ENCODE measurements around the gene RASGRP2.
A peak's percentile ranks its signal among the peaks of the same experiment; 100 is the strongest.

Gene RASGRP2

DNA sequence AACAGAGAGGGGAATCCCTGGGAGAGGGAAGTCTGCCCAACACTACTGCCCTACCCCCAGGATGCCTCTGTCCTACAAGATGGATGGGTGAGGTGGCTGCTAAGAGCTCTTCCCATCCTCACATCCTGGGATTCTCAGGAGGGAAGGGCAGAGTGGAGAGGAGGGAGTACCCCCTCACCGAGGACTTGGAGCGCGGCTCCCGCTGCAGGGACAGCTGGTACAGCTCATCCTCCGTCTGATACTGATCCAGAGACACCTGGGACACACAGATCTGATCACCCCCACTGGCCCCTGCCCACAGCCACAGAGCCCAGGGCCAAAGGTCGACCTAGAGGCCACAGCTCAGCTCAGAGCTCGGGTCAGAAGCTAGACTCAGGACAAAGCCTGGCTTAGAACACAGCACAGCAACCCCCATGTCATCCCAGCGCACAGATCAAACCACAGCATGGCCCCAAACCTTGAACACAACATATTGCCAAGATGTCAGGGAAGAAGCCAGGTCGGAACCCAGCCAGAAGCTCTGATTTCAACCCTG, 8.2 kb downstream of the RASGRP2 start:
- H3K36me3 ChIP-seq (ENCODE audit: insufficient read depth, low read length), result no peaks in the 10 kb centered on the region
- no peak overlapping the region for H3K4me3 ChIP-seq (ENCODE audit: low read depth, low read length)
- no peak overlapping the region for H3K27ac ChIP-seq (ENCODE audit: low read depth, low read length)
- H3K79me2 ChIP-seq (ENCODE audit: control insufficient read depth, insufficient read depth, low read length, unreplicated experiment), result no peaks in the 10 kb centered on the region
- H2AFZ ChIP-seq (ENCODE audit: low read length, unreplicated experiment), result no peak overlapping the region
- no peaks in the 10 kb centered on the region for H3K4me1 ChIP-seq (ENCODE audit: control insufficient read depth, insufficient read depth, low read length, unreplicated experiment)
- 0 out of 2 replicates have a peak, but pooled peaks cover 7% of the 10 kb centered on the region for H3K27me3 ChIP-seq (ENCODE audit: insufficient read depth, low read length)

DNA sequence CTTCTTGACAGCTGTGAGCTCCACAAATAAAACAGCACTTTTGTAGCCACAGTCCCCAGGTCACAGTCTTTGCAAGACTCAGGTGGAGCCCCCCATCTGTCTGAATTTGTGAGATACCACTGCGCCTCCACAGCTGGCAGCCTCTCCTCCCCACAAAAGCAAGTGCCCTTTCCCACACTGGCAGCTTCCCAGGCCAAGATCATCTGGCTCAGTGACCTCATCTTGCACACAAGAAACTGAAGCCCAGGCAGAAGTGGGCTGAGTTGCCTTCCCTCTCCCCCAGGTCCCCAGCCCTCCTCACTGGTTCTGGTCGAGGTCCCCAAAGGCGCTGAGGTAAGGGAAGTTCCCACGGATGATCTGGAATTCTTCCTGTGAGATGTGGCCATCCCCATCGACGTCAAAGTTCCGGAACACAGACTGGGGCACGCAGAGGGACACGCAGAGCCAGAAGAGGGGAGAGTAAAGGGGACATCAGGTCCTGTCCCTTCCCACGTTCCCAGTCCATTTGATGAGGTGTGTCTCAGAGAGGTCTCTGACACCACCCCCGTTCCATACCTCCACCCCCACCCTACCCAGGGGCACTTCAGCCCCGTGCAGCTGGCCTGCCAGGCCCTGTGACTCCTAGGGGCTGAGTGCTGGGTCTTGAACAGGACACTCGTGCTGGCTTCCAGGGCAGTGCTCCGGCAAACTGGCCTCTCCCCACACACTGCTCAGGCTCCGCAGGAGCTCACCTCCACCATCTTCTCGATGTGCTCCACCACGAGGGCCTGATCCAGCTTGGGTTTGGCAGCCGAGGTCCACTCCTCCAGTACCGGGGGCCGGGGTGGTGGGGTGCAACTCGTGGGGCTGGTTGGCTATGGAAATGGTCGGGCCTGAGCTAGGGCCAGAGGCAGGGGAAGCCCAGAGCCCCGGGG, 8.9 kb downstream of the RASGRP2 start:
- Histone ChIP-seq H3K4me3 (ENCODE audit: low read depth, low read length) (no peak overlapping the region), H3K79me2 (ENCODE audit: control insufficient read depth, insufficient read depth, low read length, unreplicated experiment) (no peaks in the 10 kb centered on the region), H3K36me3 (ENCODE audit: insufficient read depth, low read length) (no peaks in the 10 kb centered on the region), H2AFZ (ENCODE audit: low read length, unreplicated experiment) (no peak overlapping the region), H3K4me1 (ENCODE audit: control insufficient read depth, insufficient read depth, low read length, unreplicated experiment) (no peaks in the 10 kb centered on the region), H3K27ac (ENCODE audit: low read depth, low read length) (no peak overlapping the region), H3K27me3 (ENCODE audit: insufficient read depth, low read length) (0 out of 2 replicates have a peak, but pooled peaks cover 3% of the 10 kb centered on the region)

DNA sequence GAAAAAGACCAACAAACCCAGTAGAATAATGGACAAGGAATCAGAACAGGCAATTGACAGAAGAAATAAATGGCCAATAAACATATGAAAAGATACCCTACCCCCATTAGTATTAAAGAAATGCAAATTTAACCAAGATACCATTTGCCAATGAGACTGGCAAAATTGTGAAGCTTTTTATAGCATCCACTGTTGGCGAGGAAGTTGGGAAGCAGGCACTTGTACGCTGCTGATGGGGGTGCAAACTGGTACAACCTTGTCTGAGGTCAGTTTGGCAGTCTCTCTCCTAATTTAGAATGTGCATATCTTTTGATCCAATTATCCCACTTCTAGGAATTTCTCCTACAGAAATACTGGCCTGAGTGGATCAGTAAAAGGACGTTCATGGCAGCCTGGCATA, 12.3 kb downstream of the RASGRP2 start:
- no peak overlapping the region for H3K4me3 ChIP-seq (ENCODE audit: low read depth, low read length)
- no peak overlapping the region for H2AFZ ChIP-seq (ENCODE audit: low read length, unreplicated experiment)
- no peaks in the 10 kb centered on the region for H3K36me3 ChIP-seq (ENCODE audit: insufficient read depth, low read length)
- 0 out of 2 replicates have a peak, but pooled peaks cover 3% of the 10 kb centered on the region for H3K27me3 ChIP-seq (ENCODE audit: insufficient read depth, low read length)
- no peaks in the 10 kb centered on the region for H3K79me2 ChIP-seq (ENCODE audit: control insufficient read depth, insufficient read depth, low read length, unreplicated experiment)
- H3K4me1 ChIP-seq (ENCODE audit: control insufficient read depth, insufficient read depth, low read length, unreplicated experiment), result no peaks in the 10 kb centered on the region
- no peak overlapping the region for H3K27ac ChIP-seq (ENCODE audit: low read depth, low read length)

DNA sequence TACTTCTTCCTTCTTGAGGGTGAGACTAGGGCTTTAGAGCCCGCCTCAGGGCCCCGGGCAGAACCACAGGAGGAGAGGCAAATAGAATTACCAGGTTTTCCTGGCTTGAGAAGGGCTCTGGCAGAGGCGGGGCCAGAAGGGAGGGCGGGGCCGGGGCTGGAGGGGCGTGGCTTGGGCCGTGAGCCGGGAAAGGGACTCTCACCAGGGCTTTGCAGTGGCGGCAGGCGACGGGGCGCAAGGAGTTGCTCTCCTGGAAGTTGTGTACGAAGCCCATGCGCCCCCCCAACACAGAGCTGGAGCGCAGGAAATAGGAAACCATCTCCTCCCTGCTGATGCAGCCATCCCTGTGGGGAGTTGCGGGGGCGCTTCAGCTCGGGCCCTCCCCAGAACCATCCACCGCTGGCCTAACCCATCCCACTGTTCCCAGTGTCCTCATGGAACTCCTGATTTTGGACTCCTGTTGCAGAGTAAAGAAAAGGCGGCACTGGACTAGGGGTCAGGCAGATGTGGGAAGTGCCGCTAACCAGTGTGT, 14.0 kb downstream of the RASGRP2 start:
- Histone ChIP-seq H3K4me3 (ENCODE audit: low read depth, low read length) (no peak overlapping the region), H3K4me1 (ENCODE audit: control insufficient read depth, insufficient read depth, low read length, unreplicated experiment) (no peaks in the 10 kb centered on the region), H3K79me2 (ENCODE audit: control insufficient read depth, insufficient read depth, low read length, unreplicated experiment) (no peaks in the 10 kb centered on the region), H2AFZ (ENCODE audit: low read length, unreplicated experiment) (no peak overlapping the region), H3K27me3 (ENCODE audit: insufficient read depth, low read length) (0 out of 2 replicates have a peak, but pooled peaks cover 3% of the 10 kb centered on the region), H3K36me3 (ENCODE audit: insufficient read depth, low read length) (no peaks in the 10 kb centered on the region), H3K27ac (ENCODE audit: low read depth, low read length) (no peak overlapping the region)

DNA sequence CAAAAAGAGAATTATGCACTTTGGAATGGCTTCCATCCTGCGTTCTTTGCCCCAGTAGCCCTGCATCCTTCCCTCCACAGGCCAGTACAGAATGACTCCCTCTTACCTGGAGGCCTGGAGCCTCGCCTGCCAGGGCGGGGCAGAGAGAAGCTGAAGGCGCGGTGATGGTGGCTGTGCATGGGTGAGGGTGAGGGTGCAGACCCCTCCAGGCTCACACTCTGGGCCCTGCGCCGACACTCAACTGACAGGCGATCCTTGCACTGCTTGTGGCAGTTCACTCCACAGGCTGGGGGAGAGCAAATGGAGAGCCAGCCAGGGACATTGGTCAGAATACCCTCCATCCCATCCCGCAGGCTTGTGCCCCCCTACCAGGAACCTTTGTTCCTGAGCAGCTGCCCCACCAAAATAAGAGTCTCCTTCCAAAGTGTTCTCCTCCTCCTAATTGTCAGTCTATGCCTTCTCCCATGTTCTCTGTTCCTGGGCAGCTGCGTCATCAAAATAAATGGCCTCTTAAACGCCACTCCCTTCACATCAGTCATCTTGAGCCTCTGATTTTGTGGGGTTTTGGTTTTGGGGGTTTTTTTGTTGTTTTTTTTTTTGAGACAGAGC, 15.1 kb downstream of the RASGRP2 start:
- Histone ChIP-seq H2AFZ (ENCODE audit: low read length, unreplicated experiment) (no peak overlapping the region), H3K27ac (ENCODE audit: low read depth, low read length) (no peak overlapping the region), H3K4me3 (ENCODE audit: low read depth, low read length) (no peak overlapping the region), H3K79me2 (ENCODE audit: control insufficient read depth, insufficient read depth, low read length, unreplicated experiment) (no peaks in the 10 kb centered on the region), H3K4me1 (ENCODE audit: control insufficient read depth, insufficient read depth, low read length, unreplicated experiment) (no peaks in the 10 kb centered on the region), H3K27me3 (ENCODE audit: insufficient read depth, low read length) (peaks cover 3% of the 10 kb centered on the region; the same call in 1 of the 2 replicates), H3K36me3 (ENCODE audit: insufficient read depth, low read length) (no peaks in the 10 kb centered on the region)

DNA sequence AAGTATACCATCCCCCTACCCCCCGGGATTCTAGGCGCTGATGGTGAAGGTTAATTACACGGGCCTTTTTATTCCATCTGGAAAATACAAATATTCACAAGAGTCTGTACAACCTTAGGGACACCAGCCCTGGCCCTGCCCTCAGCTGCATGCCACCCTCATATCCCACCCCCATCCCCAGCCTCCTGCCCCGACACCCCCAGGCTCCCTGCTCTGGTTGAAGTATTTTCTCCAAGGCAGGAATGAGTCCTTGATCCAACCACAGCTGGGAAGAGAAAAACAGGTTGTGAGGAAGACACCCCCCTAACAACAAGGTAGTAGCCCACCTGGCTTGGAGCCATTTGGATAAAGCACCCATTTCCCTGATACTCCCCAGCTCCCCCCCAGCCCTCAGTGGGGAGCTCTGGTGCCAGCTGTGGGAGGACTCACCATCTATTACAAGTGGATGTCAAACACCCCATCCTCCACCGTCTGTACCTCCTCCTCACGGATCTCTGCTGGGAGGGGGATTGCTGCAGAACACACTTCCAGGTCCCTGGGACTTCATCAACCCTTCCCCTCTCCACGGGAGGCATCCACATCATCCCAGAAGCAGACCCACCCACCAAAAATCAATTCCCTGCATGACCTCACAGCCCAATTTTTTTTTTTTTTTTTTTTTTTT, 16.9 kb downstream of the RASGRP2 start:
- Histone ChIP-seq H3K27ac (ENCODE audit: low read depth, low read length) (no peak overlapping the region), H3K27me3 (ENCODE audit: insufficient read depth, low read length) (peaks cover 9% of the 10 kb centered on the region), H3K4me1 (ENCODE audit: control insufficient read depth, insufficient read depth, low read length, unreplicated experiment) (no peaks in the 10 kb centered on the region), H3K79me2 (ENCODE audit: control insufficient read depth, insufficient read depth, low read length, unreplicated experiment) (no peaks in the 10 kb centered on the region), H3K4me3 (ENCODE audit: low read depth, low read length) (no peak overlapping the region), H2AFZ (ENCODE audit: low read length, unreplicated experiment) (no peak overlapping the region), H3K36me3 (ENCODE audit: insufficient read depth, low read length) (no peaks in the 10 kb centered on the region)

DNA sequence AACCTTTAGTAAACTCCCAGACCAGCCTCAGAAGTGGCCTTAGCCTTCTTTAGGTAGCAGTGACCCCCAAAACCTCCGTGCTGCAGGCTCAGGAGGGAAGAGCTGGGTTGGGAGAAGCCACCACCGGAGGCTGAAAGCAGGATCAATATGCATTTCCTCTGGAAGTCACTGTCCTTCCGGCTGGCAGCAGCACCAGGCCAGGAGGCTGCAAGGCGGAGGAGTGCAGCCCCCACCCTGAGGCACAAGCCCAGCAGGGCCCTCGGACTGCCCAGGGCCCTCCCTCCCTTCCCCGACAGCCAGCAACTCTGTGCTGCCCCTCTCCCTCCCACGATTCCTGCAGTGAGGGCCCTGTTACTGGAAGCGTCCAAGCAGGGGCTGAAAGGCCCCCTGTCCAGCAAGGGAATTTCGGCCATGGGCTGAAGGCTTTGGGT, 17.7 kb downstream of the RASGRP2 start:
- H3K27me3 ChIP-seq (ENCODE audit: insufficient read depth, low read length), result peaks cover 14% of the 10 kb centered on the region
- no peaks in the 10 kb centered on the region for H3K36me3 ChIP-seq (ENCODE audit: insufficient read depth, low read length)
- no peak overlapping the region for H3K4me3 ChIP-seq (ENCODE audit: low read depth, low read length)
- no peaks in the 10 kb centered on the region for H3K4me1 ChIP-seq (ENCODE audit: control insufficient read depth, insufficient read depth, low read length, unreplicated experiment)
- H3K27ac ChIP-seq (ENCODE audit: low read depth, low read length), result no peak overlapping the region
- no peaks in the 10 kb centered on the region for H3K79me2 ChIP-seq (ENCODE audit: control insufficient read depth, insufficient read depth, low read length, unreplicated experiment)
- H2AFZ ChIP-seq (ENCODE audit: low read length, unreplicated experiment), result no peak overlapping the region

DNA sequence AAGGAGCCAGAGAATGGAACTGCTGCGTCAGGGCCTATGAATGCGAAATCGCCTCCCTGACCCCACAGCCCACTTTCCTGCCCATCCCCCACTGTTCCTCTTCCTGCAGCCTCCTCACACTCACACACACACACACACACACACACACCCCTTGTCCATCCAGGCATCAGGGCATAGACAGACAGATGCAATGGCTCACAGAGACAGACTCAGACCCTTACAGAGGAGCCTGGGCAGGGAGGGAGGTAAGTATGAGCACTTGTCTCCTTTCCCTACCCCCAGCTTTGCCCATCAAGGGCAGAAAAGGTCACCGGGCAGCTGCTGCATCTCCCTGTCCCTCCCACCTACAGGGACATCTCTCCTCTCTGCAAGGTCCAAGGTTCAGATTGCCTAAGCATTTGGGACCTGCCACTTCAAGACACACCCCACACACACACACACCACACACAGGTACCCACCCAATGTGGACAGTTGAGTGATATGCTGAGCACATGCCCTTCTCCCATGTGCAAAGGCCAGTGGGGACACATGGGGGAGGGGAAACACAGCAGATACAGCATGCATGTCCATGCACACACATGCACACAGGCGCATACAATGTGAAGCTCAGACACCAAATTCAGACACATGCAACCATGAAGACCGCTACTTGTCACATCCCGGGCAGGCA, 18.9 kb downstream of the RASGRP2 start:
- Histone ChIP-seq H3K36me3 (ENCODE audit: insufficient read depth, low read length) (no peaks in the 10 kb centered on the region), H3K4me1 (ENCODE audit: control insufficient read depth, insufficient read depth, low read length, unreplicated experiment) (no peaks in the 10 kb centered on the region), H3K27ac (ENCODE audit: low read depth, low read length) (no peak overlapping the region), H3K4me3 (ENCODE audit: low read depth, low read length) (no peak overlapping the region), H2AFZ (ENCODE audit: low read length, unreplicated experiment) (no peak overlapping the region), H3K27me3 (ENCODE audit: insufficient read depth, low read length) (peaks cover 25% of the 10 kb centered on the region), H3K79me2 (ENCODE audit: control insufficient read depth, insufficient read depth, low read length, unreplicated experiment) (no peaks in the 10 kb centered on the region)

DNA sequence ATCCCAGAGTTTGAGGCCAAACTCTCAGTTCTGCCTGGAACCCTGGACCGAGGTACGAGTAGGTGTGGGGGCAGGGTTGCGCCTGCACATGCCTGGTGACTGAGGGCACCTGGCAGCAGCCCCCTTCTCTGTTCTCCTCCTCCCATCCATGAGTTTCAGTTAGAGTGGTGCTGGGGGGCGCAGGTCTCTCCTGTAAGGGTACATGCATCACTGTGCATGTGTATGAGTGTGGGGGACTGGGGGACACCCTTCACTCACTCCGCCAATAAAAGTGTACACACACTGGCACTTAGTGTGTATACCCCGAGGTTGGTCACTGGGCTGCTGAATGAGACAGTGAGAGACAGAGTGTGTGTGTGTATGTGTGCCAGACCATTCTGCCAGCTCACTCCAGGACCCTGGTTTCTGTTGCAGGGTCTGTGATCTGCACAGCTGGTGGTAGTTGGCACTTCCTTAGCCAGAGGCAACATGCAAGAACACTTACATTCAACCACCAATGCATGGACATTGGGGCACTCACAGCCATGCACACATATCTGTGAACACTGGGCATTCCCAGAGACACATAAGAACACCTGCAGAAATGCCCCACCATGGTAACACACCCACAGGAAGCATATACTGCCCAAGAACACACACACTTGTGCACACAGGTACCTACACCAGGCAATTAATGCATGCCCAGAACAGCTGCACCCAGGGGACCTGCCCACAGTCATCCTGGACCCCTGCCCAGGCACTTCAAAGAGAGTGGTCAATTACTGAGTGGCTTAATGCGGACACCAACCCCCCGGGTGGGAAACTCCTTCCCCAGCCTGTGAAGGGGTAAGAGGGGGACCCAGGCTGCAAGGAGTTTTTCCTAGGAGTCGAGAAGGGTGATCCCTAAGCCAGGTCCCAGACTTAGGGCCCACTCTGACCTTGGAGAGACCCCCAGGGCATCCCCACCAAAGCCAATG, 19.8 kb downstream of the RASGRP2 start:
- H3K36me3 ChIP-seq (ENCODE audit: insufficient read depth, low read length), result no peaks in the 10 kb centered on the region
- no peak overlapping the region for H3K27ac ChIP-seq (ENCODE audit: low read depth, low read length)
- peaks cover 30% of the 10 kb centered on the region for H3K27me3 ChIP-seq (ENCODE audit: insufficient read depth, low read length)
- 0 out of 2 replicates have a peak overlapping the region, but pooled peaks have one; percentile 84 for H3K4me3 ChIP-seq (ENCODE audit: low read depth, low read length)
- H2AFZ ChIP-seq (ENCODE audit: low read length, unreplicated experiment), result no peak overlapping the region
- H3K79me2 ChIP-seq (ENCODE audit: control insufficient read depth, insufficient read depth, low read length, unreplicated experiment), result no peaks in the 10 kb centered on the region
- no peaks in the 10 kb centered on the region for H3K4me1 ChIP-seq (ENCODE audit: control insufficient read depth, insufficient read depth, low read length, unreplicated experiment)

Data from ACC112 (cell line).